DND-41 (cell line): ENCODE data around the gene SPNS2.

Experiments used
- ATAC-seq: fragments of 200-7000 bp; cut with Tn5 transposase; 3 replicates; pipeline ENCODE4 v1.9.1; 2021; ENCODE audit warnings: low read depth; ENCODE audit not compliant: insufficient read depth
- DNase-seq: peaks from one replicate; pipeline ENCODE4 v3.0.0-alpha.2; 2020
- H2AFZ ChIP-seq: 2 replicates; pipeline ENCODE4 v1.6.0; 2012; ENCODE audit warnings: low read depth, low read length
- H3K27ac ChIP-seq: 2 replicates; pipeline ENCODE4 v1.5.1; 2012; ENCODE audit warnings: low read length, inconsistent platforms
- H3K27me3 ChIP-seq: fragments of 200-600 bp; sonication (generic); 2 replicates; pipeline ENCODE4 v1.6.0; 2012; ENCODE audit warnings: low read length, mild to moderate bottlenecking, inconsistent platforms; ENCODE audit not compliant: insufficient read depth, poor library complexity
- H3K36me3 ChIP-seq: 2 replicates; pipeline ENCODE4 v1.5.1; 2012; ENCODE audit warnings: low read length, inconsistent platforms; ENCODE audit not compliant: insufficient read depth
- H3K4me1 ChIP-seq: 2 replicates; pipeline ENCODE4 v1.5.1; 2012; ENCODE audit warnings: mild to moderate bottlenecking, low read length; ENCODE audit not compliant: insufficient read depth
- H3K4me2 ChIP-seq: 2 replicates; pipeline ENCODE4 v1.6.0; 2012; ENCODE audit warnings: mild to moderate bottlenecking, moderate library complexity, low read length, inconsistent platforms; ENCODE audit not compliant: insufficient read depth
- H3K4me3 ChIP-seq, 2 experiments: fragments of 200-600 bp in 1 of 2; shearing (Covaris generic) in 1 of 2; 2 replicates each; pipeline ENCODE4 v1.5.1; 2012 to 2016; ENCODE audit warnings: inconsistent platforms in 2 of 2, low read length in 2 of 2, mild to moderate bottlenecking in 2 of 2, low read depth in 1 of 2, moderate library complexity in 1 of 2
- H3K79me2 ChIP-seq: 2 replicates; pipeline ENCODE4 v1.6.0; 2012; ENCODE audit warnings: low read length, inconsistent platforms; ENCODE audit not compliant: insufficient read depth
- H3K9ac ChIP-seq: 2 replicates; pipeline ENCODE4 v1.6.0; 2012; ENCODE audit warnings: low read depth, mild to moderate bottlenecking, inconsistent platforms, low read length, moderate library complexity
- H3K9me3 ChIP-seq: 2 replicates; pipeline ENCODE4 v1.5.1; 2012; ENCODE audit warnings: low read length, moderate library complexity, mild to moderate bottlenecking, inconsistent platforms; ENCODE audit not compliant: insufficient read depth, severe bottlenecking
- H4K20me1 ChIP-seq: 2 replicates; pipeline ENCODE4 v1.6.0; 2012; ENCODE audit warnings: low read length; ENCODE audit not compliant: insufficient read depth
- CTCF ChIP-seq: IDR thresholded peaks from 2 replicates; pipeline ENCODE4 v1.5.1; 2012; ENCODE audit warnings: borderline replicate concordance, low read length, moderate library complexity, mild to moderate bottlenecking; ENCODE audit not compliant: poor library complexity, severe bottlenecking; ENCODE audit errors: extremely low read depth
- EZH2 ChIP-seq: IDR thresholded peaks from 3 replicates; pipeline ENCODE4 v1.6.1; 2012; ENCODE audit warnings: borderline replicate concordance, low read depth, mild to moderate bottlenecking, moderate library complexity, low read length, inconsistent platforms; ENCODE audit not compliant: severe bottlenecking

Gene SPNS2

GRCh38 chr17:4533523-4534504, 35.1 kb downstream of the SPNS2 start:
- Histone ChIP-seq H3K27me3 (no peaks in the 10 kb centered on the region), H3K4me1 (no peaks in the 10 kb centered on the region), H3K79me2 (no peaks in the 10 kb centered on the region), H2AFZ (no peak overlapping the region), H3K36me3 (peaks cover 12% of the 10 kb centered on the region), H3K4me3 (no peak overlapping the region), H4K20me1 (peaks cover 21% of the 10 kb centered on the region; the same call in 1 of the 2 replicates), H3K9ac (no peak overlapping the region), H3K4me2 (no peak overlapping the region), H3K9me3 (no peaks in the 10 kb centered on the region), H3K27ac (no peak overlapping the region)
- TF ChIP-seq CTCF: no peak
- no peak for TF ChIP-seq EZH2
- DNase-seq: peak; percentile 58
- peak; percentile 47 for ATAC-seq

DNA sequence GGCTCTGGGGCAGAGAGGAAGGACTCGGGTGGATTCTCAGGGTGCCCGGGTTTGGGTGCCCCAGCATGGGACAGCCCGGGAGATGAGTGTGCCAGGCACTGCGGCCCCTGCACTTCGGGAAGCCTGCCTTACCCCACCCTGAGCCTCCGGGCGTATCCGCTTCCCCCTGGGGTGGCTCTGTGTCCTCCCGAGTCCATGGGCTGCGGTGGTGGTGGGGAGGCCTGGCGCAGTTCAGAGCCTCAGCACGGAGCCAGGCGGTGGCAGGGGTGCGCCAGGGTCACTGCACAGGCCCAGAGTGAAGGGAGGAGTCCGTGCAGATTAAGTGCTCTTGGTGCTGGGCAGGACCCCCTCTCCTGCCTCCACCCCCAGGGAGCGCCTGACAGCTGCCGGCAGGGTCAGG, 35.8 kb downstream of the SPNS2 start:
- no peak overlapping the region for H3K9ac ChIP-seq
- no peak overlapping the region for H3K27ac ChIP-seq
- TF ChIP-seq EZH2 (no peak), CTCF (no peak)
- H3K36me3 ChIP-seq: peaks cover 19% of the 10 kb centered on the region
- H4K20me1 ChIP-seq: peaks cover 24% of the 10 kb centered on the region; the same call in 1 of the 2 replicates
- H3K9me3 ChIP-seq: no peaks in the 10 kb centered on the region
- no peak for DNase-seq
- no peaks in the 10 kb centered on the region for H3K4me1 ChIP-seq
- H2AFZ ChIP-seq: no peak overlapping the region
- ATAC-seq: no peak
- H3K27me3 ChIP-seq: no peaks in the 10 kb centered on the region
- H3K4me3 ChIP-seq: no peak overlapping the region
- H3K4me2 ChIP-seq: no peak overlapping the region
- H3K79me2 ChIP-seq: no peaks in the 10 kb centered on the region

DNA sequence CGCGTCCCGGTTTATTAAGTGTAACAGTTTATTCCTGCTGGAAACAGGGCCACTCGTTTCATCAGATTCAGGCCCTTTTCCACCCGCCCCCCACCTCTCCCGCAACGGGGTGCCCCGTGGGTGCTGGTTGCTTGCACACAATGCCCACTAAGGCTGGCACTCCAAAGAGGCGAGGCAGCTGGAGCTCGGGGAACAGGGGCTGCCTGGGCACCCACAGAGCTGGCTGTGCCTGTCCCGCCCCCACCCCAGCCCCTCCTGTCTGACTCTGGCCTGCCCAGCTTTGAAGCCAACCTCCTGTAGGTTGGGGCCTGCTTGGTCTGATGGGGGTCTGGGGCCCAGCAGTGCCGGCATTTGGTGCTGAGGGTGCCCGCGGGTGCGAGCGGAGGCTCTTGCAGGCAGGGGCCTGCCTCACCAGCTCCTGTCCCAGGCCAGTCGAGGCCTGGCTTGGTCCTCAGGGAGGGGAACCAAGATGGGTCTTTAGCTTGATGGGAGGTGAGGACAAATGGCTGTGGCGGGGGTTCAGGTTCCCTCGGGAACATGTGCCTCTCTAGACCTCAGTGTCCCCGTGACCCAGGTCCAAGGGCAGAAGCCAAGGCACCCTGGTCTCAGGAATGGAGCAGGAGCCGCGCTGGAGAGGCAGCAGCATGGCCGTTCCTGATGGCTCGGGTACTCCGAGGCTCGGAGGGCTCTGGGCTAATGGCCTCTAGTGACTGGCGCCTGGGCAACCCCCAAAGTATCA, 36.4 kb downstream of the SPNS2 start:
- Histone ChIP-seq H3K79me2 (no peaks in the 10 kb centered on the region), H3K36me3 (peaks cover 25% of the 10 kb centered on the region), H2AFZ (no peak overlapping the region), H3K27me3 (no peaks in the 10 kb centered on the region), H3K4me2 (no peak overlapping the region), H3K27ac (no peak overlapping the region), H3K9ac (no peak overlapping the region), H3K4me1 (no peaks in the 10 kb centered on the region), H4K20me1 (peaks cover 24% of the 10 kb centered on the region; the same call in 1 of the 2 replicates), H3K9me3 (no peaks in the 10 kb centered on the region), H3K4me3 (no peak overlapping the region)
- TF ChIP-seq CTCF (no peak), EZH2 (no peak)
- peak; percentile 3; the same call in 1 of the 3 replicates for ATAC-seq
- no peak for DNase-seq
